ENCODE measurements around the gene GABRB2.

GABRB2 gene

DNA sequence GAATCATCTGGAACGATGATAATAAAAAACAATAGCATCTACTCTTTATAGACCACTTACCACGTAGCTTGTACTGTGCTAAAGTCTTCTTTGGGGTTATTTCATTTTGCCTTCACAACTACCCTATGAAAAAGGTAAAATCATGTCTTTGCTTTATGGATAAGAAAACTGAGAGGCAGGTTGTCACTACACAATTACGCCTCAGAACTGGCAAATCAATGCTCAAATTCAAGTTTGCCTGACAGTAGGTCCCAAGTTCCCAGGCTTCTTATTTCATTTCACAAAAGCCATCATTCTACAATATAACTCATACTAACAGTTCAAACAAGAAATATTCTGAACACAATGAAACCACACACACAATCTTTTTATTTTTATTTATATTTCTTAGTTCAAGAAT, 258.5 kb downstream of the GABRB2 start:
- Histone ChIP-seq H3K9me3 (ENCODE audit: insufficient read depth, low read depth, low read length) (no peaks in the 10 kb centered on the region), H3K9ac (ENCODE audit: low read depth, low read length) (no peak overlapping the region), H3K27ac (ENCODE audit: low read length) (no peak overlapping the region), H3K4me3 (ENCODE audit: low read length) (no peak overlapping the region), H3K4me1 (ENCODE audit: insufficient read depth, low read length) (no peaks in the 10 kb centered on the region), H3K27me3 (ENCODE audit: insufficient read depth, low read length) (no peaks in the 10 kb centered on the region), H3K36me3 (ENCODE audit: insufficient read depth, low read depth, low read length) (no peaks in the 10 kb centered on the region)

DNA sequence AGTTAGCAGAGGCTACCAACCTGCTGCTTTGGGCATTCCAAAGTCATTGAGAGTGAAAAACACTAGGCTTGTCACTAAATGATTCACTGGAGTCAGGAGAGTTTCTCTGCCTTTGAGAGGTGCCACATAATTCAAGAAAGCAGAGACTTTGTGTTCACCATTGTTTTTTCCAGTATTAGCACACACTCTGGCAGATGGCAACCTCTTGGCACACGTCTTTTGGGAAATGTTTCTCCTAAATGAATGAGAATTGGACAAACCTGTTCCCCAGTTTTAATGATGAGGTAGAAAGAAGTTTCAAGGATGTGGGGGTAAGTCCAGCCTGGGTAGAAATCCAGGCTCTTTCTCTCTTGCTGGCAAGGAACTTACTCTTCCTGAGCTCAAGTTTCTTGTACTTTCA, 259.1 kb downstream of the GABRB2 start:
- H3K27me3 ChIP-seq (ENCODE audit: insufficient read depth, low read length): no peaks in the 10 kb centered on the region
- no peak overlapping the region for H3K9ac ChIP-seq (ENCODE audit: low read depth, low read length)
- H3K27ac ChIP-seq (ENCODE audit: low read length): no peak overlapping the region
- H3K9me3 ChIP-seq (ENCODE audit: insufficient read depth, low read depth, low read length): no peaks in the 10 kb centered on the region
- H3K4me1 ChIP-seq (ENCODE audit: insufficient read depth, low read length): no peaks in the 10 kb centered on the region
- no peaks in the 10 kb centered on the region for H3K36me3 ChIP-seq (ENCODE audit: insufficient read depth, low read depth, low read length)
- no peak overlapping the region for H3K4me3 ChIP-seq (ENCODE audit: low read length)

DNA sequence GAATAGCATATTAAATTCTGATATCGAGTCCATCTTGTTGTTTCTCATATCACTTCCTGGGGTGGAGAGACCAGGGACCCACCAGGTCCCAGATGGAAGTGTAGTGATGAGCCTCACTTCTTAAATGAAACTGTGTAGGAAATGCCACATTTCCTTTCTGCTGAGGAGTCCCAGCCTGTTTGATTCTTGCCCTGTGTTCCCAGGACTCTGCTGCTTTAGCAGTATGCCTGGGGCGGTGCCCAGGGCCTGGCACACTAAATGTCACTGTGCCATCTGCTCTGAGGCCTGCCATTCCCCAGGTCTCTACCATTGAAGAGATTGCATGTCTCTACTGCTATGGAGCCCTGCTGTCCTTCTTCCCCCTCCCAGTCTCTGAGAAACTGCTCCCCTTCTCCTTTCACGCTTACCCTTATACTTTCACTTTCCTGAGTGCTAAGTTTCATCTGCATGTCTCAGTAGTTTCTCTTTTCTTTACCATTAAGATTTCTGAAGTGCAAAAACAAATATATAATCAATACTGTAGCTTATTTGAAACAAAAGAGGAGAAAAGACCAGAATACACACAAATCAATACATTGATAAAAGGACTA, 260.4 kb downstream of the GABRB2 start:
- H3K4me3 ChIP-seq (ENCODE audit: low read length): no peak overlapping the region
- no peaks in the 10 kb centered on the region for H3K36me3 ChIP-seq (ENCODE audit: insufficient read depth, low read depth, low read length)
- H3K4me1 ChIP-seq (ENCODE audit: insufficient read depth, low read length): no peaks in the 10 kb centered on the region
- no peak overlapping the region for H3K9ac ChIP-seq (ENCODE audit: low read depth, low read length)
- H3K9me3 ChIP-seq (ENCODE audit: insufficient read depth, low read depth, low read length): no peaks in the 10 kb centered on the region; the same call in 1 of the 2 replicates
- H3K27ac ChIP-seq (ENCODE audit: low read length): no peak overlapping the region
- H3K27me3 ChIP-seq (ENCODE audit: insufficient read depth, low read length): no peaks in the 10 kb centered on the region

DNA sequence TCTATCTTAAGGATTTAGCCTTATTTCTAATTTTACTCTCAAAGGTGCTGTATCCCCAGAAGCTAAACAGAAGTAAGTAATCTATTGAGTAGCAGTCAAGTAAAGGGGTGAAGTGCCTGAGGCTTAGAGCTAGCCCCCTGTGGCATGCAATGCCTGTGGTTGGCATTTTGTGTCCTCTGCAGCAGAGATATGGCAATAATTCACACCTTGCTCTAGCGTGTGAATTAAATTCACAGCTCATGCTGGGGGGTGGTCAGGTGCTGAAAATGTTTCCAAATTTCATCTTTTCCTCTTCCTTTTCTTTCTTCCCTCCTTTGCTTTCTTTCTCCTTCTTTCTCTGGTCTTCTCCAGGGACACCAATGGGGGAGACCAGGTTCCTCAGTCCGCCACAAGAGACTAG, 262.1 kb downstream of the GABRB2 start:
- H3K9me3 ChIP-seq (ENCODE audit: insufficient read depth, low read depth, low read length): no peaks in the 10 kb centered on the region; the same call in 1 of the 2 replicates
- no peak overlapping the region for H3K27ac ChIP-seq (ENCODE audit: low read length)
- no peaks in the 10 kb centered on the region for H3K4me1 ChIP-seq (ENCODE audit: insufficient read depth, low read length)
- no peak overlapping the region for H3K9ac ChIP-seq (ENCODE audit: low read depth, low read length)
- no peaks in the 10 kb centered on the region for H3K27me3 ChIP-seq (ENCODE audit: insufficient read depth, low read length)
- H3K4me3 ChIP-seq (ENCODE audit: low read length): no peak overlapping the region
- no peaks in the 10 kb centered on the region for H3K36me3 ChIP-seq (ENCODE audit: insufficient read depth, low read depth, low read length)

DNA sequence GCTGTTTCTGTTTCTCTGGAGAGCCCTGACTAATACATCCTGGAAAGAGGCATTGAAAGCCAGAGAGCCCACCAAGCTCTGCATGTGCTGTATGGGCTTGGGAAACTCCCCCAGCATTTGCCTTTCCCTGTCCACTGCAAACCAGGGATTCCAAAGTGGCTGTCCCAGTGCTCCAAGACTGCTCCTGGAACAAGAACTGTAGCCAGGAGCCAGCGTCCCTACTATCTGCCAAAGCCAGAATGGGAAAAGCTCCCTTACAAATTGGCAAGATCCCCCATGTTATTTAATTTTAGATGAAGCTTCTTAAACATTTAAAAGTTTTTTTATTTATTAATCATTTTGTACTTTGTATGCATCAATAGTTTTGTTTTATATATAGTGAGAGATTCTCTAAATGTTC, 263.2 kb downstream of the GABRB2 start:
- Histone ChIP-seq H3K27me3 (ENCODE audit: insufficient read depth, low read length) (no peaks in the 10 kb centered on the region), H3K9me3 (ENCODE audit: insufficient read depth, low read depth, low read length) (no peaks in the 10 kb centered on the region; the same call in 1 of the 2 replicates), H3K36me3 (ENCODE audit: insufficient read depth, low read depth, low read length) (no peaks in the 10 kb centered on the region), H3K27ac (ENCODE audit: low read length) (no peak overlapping the region), H3K4me3 (ENCODE audit: low read length) (no peak overlapping the region), H3K4me1 (ENCODE audit: insufficient read depth, low read length) (no peaks in the 10 kb centered on the region), H3K9ac (ENCODE audit: low read depth, low read length) (no peak overlapping the region)

DNA sequence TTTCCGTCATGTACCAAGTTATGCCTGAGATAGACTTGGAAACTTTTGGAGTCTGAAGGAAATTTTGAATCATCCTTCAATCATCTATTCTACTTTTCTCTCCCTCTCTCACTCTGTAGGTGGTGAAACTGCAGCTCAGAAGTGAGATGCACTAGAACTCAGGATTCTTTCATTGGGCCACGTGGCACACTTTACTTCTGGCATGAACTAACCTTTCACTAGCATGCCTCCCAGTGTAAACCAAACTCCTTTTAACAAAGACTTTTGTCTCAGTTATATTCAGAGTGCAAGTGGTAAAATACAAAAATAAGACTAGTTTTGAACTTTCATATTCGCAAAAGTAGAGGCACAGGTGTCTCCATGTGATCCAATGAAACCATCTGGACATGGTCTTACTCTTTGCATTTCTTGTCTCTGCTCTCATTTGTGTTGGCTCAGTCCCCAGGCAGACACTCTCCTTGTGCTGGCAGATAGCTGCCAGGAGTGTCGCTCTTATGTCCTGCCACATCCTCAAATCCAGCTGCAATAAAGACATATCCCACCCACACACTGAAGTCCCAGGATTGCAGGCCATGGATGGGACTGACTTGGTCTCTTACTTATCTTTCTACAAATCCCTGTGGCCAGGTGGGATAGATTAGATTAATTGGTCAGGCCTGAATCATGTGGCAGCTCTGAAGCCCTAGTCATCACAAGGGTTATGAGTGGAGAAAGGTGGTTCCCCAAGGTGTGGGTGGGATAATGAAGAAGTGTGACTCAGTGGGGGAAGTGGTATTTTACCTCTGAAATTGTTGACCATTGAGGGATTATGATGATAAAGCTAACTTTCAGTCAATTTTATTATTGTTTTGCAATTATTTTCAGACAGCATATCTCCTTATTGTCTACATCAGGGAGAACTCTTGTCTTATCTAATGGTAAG, 267.5 kb downstream of the GABRB2 start:
- H3K9me3 ChIP-seq (ENCODE audit: insufficient read depth, low read depth, low read length): no peaks in the 10 kb centered on the region; the same call in 1 of the 2 replicates
- no peaks in the 10 kb centered on the region for H3K36me3 ChIP-seq (ENCODE audit: insufficient read depth, low read depth, low read length)
- no peak overlapping the region for H3K4me3 ChIP-seq (ENCODE audit: low read length)
- no peak overlapping the region for H3K9ac ChIP-seq (ENCODE audit: low read depth, low read length)
- no peaks in the 10 kb centered on the region for H3K4me1 ChIP-seq (ENCODE audit: insufficient read depth, low read length)
- H3K27ac ChIP-seq (ENCODE audit: low read length): no peak overlapping the region
- no peaks in the 10 kb centered on the region for H3K27me3 ChIP-seq (ENCODE audit: insufficient read depth, low read length)

DNA sequence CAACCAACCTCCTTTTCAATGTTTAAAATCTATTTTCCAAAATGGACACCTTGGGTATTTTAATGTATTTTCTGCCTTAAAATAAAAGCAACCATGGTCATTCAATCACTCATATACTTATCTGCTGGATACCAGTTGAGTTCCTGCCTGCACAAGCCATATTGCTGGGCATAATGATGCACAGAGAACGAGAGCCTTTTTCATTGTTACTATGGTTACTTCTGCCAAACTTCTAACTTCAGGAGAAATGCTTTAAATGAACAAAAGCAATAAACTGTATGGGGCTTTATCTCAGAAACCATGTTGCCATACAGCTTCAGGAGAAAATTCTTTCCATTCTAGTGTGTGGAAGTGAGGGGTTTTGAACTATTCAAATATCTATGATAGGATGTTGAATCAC, 269.5 kb downstream of the GABRB2 start:
- Histone ChIP-seq H3K27ac (ENCODE audit: low read length) (no peak overlapping the region), H3K36me3 (ENCODE audit: insufficient read depth, low read depth, low read length) (no peaks in the 10 kb centered on the region), H3K9me3 (ENCODE audit: insufficient read depth, low read depth, low read length) (no peaks in the 10 kb centered on the region; the same call in 1 of the 2 replicates), H3K9ac (ENCODE audit: low read depth, low read length) (no peak overlapping the region), H3K4me3 (ENCODE audit: low read length) (no peak overlapping the region), H3K27me3 (ENCODE audit: insufficient read depth, low read length) (no peaks in the 10 kb centered on the region), H3K4me1 (ENCODE audit: insufficient read depth, low read length) (no peaks in the 10 kb centered on the region)

DNA sequence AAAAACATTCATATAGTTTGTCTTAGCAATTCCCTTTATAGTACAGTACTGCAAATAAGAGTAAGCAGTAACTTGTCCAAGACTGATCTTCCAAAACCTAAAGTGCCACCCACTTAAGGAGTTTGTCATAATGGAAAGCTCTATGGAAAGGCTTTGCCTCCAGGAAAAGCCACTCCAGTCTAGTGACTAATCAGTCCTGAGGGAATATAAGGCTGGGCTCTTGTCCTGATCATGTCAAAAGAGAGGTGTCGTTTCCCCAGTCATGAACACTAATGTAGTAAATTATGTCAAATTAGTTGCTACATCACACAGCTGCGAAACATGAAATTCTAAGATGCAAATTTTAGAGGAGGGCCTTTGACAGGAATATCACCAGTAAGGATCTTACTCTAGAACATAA, 271.6 kb downstream of the GABRB2 start:
- Histone ChIP-seq H3K4me3 (ENCODE audit: low read length) (no peak overlapping the region), H3K27ac (ENCODE audit: low read length) (no peak overlapping the region)

DNA sequence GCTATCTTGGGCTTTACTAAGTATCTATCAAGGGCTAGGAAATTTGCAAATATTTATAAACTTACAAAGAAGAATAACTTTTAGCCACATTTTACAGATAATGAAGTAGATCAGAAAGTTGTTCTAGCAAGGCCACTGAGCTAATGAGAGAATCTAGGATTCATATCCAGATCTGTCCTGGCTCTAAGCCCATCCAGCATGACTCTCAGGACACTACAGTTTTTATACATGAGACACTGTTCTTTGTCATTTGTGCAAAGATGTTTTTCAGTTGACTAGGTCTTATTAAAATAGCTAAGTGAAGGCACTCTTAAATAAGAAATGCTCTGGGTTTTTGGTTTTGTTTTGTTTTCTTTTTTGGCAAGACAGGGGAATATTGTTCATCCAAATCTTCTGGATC, 273.1 kb downstream of the GABRB2 start:
- Histone ChIP-seq H3K4me3 (ENCODE audit: low read length) (no peak overlapping the region), H3K27me3 (ENCODE audit: insufficient read depth, low read length) (no peaks in the 10 kb centered on the region), H3K36me3 (ENCODE audit: insufficient read depth, low read depth, low read length) (no peaks in the 10 kb centered on the region), H3K9me3 (ENCODE audit: insufficient read depth, low read depth, low read length) (no peaks in the 10 kb centered on the region), H3K27ac (ENCODE audit: low read length) (no peak overlapping the region), H3K9ac (ENCODE audit: low read depth, low read length) (no peak overlapping the region), H3K4me1 (ENCODE audit: insufficient read depth, low read length) (no peaks in the 10 kb centered on the region)

More for the DNA sequence above, 271.6 kb downstream of the GABRB2 start:
- Histone ChIP-seq H3K9ac (ENCODE audit: low read depth, low read length) (no peak overlapping the region), H3K4me1 (ENCODE audit: insufficient read depth, low read length) (no peaks in the 10 kb centered on the region), H3K27me3 (ENCODE audit: insufficient read depth, low read length) (no peaks in the 10 kb centered on the region), H3K36me3 (ENCODE audit: insufficient read depth, low read depth, low read length) (no peaks in the 10 kb centered on the region), H3K9me3 (ENCODE audit: insufficient read depth, low read depth, low read length) (no peaks in the 10 kb centered on the region)

DNA sequence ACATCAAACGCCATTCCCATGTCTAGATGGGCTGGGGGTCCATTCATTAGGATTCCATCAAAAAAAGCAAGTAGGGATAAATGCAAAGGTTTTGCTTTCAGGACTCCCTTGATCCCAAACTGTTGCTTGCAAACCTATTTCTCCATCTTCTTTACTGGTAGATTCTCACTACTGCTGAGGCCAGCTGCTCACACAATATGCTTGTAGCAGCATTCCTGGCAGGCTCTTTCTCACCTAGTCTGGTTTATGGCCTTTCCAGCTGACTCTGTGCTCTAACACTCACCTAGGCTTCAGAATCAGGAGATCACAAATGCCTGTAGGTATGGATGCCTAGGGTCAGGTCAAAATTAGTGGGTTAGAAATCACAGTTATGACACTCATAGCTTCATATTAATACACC, 274.7 kb downstream of the GABRB2 start:
- H3K36me3 ChIP-seq (ENCODE audit: insufficient read depth, low read depth, low read length): no peaks in the 10 kb centered on the region
- no peaks in the 10 kb centered on the region for H3K27me3 ChIP-seq (ENCODE audit: insufficient read depth, low read length)
- no peaks in the 10 kb centered on the region for H3K4me1 ChIP-seq (ENCODE audit: insufficient read depth, low read length)
- H3K27ac ChIP-seq (ENCODE audit: low read length): no peak overlapping the region
- H3K9me3 ChIP-seq (ENCODE audit: insufficient read depth, low read depth, low read length): no peaks in the 10 kb centered on the region
- no peak overlapping the region for H3K4me3 ChIP-seq (ENCODE audit: low read length)
- H3K9ac ChIP-seq (ENCODE audit: low read depth, low read length): no peak overlapping the region

DNA sequence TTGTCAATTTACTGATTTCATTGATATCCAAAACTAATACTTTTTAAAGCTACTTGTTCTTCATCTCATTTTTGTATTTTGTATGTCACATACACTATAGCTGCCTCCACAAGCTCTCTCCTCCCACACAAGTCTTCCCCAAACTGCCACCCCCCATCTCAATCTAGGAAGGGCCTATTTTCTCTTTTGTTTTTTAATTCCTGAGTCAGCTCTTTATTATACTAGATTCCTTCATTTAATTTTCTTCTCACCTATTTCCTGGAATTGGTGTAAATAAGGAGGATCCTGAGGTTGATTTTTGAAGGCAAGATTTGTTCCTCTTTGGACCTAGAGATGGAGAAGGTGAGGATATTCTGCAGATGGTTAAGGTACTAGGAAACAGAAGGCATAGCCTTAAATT, 277.4 kb downstream of the GABRB2 start:
- Histone ChIP-seq H3K36me3 (ENCODE audit: insufficient read depth, low read depth, low read length) (no peaks in the 10 kb centered on the region), H3K9ac (ENCODE audit: low read depth, low read length) (no peak overlapping the region), H3K4me1 (ENCODE audit: insufficient read depth, low read length) (no peaks in the 10 kb centered on the region), H3K27ac (ENCODE audit: low read length) (no peak overlapping the region), H3K27me3 (ENCODE audit: insufficient read depth, low read length) (no peaks in the 10 kb centered on the region), H3K9me3 (ENCODE audit: insufficient read depth, low read depth, low read length) (no peaks in the 10 kb centered on the region), H3K4me3 (ENCODE audit: low read length) (no peak overlapping the region)

DNA sequence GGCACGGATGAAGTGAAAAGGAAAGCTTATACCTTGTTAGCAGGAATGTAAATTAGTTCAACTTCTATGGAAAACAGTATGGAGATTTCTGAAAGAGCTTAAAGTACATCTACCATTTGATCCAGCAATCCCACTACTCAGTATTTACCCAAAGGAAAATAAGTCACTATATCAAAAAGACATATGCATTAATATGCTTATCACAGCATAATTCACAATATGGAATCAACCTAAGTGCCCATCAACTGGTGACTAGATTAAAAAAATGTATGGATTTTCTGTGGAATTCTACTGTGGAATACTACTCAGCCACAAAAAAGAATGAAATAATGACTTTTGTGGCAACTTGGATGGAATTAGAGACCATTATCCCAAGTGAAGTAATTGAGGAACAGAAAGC, 279.6 kb downstream of the GABRB2 start:
- H3K4me3 ChIP-seq (ENCODE audit: low read length): no peak overlapping the region
- no peaks in the 10 kb centered on the region for H3K4me1 ChIP-seq (ENCODE audit: insufficient read depth, low read length)
- H3K27ac ChIP-seq (ENCODE audit: low read length): no peak overlapping the region
- H3K27me3 ChIP-seq (ENCODE audit: insufficient read depth, low read length): no peaks in the 10 kb centered on the region
- no peaks in the 10 kb centered on the region for H3K9me3 ChIP-seq (ENCODE audit: insufficient read depth, low read depth, low read length)
- no peak overlapping the region for H3K9ac ChIP-seq (ENCODE audit: low read depth, low read length)
- no peaks in the 10 kb centered on the region for H3K36me3 ChIP-seq (ENCODE audit: insufficient read depth, low read depth, low read length)
